HepG2 (cell line): ENCODE measurements around the gene SERINC4. TPM values are rescaled to one million over a fixed set of nuclear protein-coding genes. Genes with fewer than 3 reads are reported as not detected.

Source experiments
- GLI4 ChIP-seq: sonication (generic); formaldehyde crosslinking; IDR thresholded peaks from 2 replicates; pipeline ENCODE4 v1.5.1; 2020; ENCODE audit warnings: missing genetic modification reagents, mild to moderate bottlenecking, moderate library complexity, borderline replicate concordance
- HES4 ChIP-seq: sonication (generic); formaldehyde crosslinking; IDR thresholded peaks from 2 replicates; pipeline ENCODE4 v1.9.0; 2021; ENCODE audit warnings: mild to moderate bottlenecking, missing genetic modification reagents, borderline replicate concordance
- NFKBIZ ChIP-seq: IDR thresholded peaks from 2 replicates; pipeline ENCODE4 v1.6.1; 2018; ENCODE audit warnings: missing genetic modification reagents, missing compliant biosample characterization
- NFYC ChIP-seq: IDR thresholded peaks from 2 replicates; pipeline ENCODE4 v1.6.1; 2016; ENCODE audit warnings: missing genetic modification reagents, missing compliant biosample characterization
- RELA ChIP-seq: sonication (generic); formaldehyde crosslinking; IDR thresholded peaks from 2 replicates; pipeline ENCODE4 v1.4.0; 2020; ENCODE audit warnings: missing genetic modification reagents
- REXO4 ChIP-seq: sonication (generic); formaldehyde crosslinking; IDR thresholded peaks from 2 replicates; pipeline ENCODE4 v1.8.0; 2022; ENCODE audit warnings: missing genetic modification reagents, mild to moderate bottlenecking, borderline replicate concordance
- TCF7L2 ChIP-seq: IDR thresholded peaks from 2 replicates; pipeline ENCODE4 v1.6.1; 2011; ENCODE audit warnings: mild to moderate bottlenecking, low read depth, low read length, moderate library complexity
- polyA plus RNA-seq, 8 experiments: library from polyadenylated mRNA; depleted of rRNA in 3 of 8; stranded (reverse) in 7 of 8; unstranded in 1 of 8; fragments of >200 nt; fragmentation: Illumina TruSeq in 4 of 8; extraction: Trizol in 4 of 8; gene quantifications; 2 replicates each; pipeline versions ENCODE4 v1.2.1 to v1.2.3, GENCODE V29; 2011 to 2016; ENCODE audit warnings: low read depth in 4 of 8, missing spikeins in 1 of 8, mixed read lengths in 1 of 8; ENCODE audit not compliant: insufficient read depth in 1 of 8
- total RNA-seq, 5 experiments: library from RNA; depleted of rRNA; stranded (reverse); fragments of >200 nt; fragmentation: Illumina TruSeq; extraction: Trizol; gene quantifications; 2 replicates each; pipeline ENCODE4 v1.2.3, GENCODE V29; 2016; ENCODE audit warnings: low read depth in 1 of 5
- TF ChIP-seq, protein P1 (sequence below): sonication (generic); formaldehyde crosslinking; IDR thresholded peaks from 2 replicates; pipeline ENCODE4 v1.8.0; 2022; ENCODE audit warnings: mild to moderate bottlenecking, missing genetic modification reagents
- TF ChIP-seq, protein P2 (sequence below): sonication (generic); formaldehyde crosslinking; IDR thresholded peaks from 2 replicates; pipeline ENCODE4 v1.4.0; 2020; ENCODE audit warnings: missing genetic modification reagents, borderline replicate concordance
- TF ChIP-seq, protein P3 (sequence below): sonication (generic); formaldehyde crosslinking; IDR thresholded peaks from 2 replicates; pipeline ENCODE4 v1.4.0; 2020; ENCODE audit warnings: missing genetic modification reagents, mild to moderate bottlenecking, borderline replicate concordance
- TF ChIP-seq, protein P4 (sequence below): sonication (generic); IDR thresholded peaks from 2 replicates; pipeline ENCODE4 v1.6.1; 2016; ENCODE audit warnings: low read depth, borderline replicate concordance
- TF ChIP-seq, protein P5 (sequence below): sonication (generic); formaldehyde crosslinking; IDR thresholded peaks from 2 replicates; pipeline ENCODE4 v1.4.0; 2020; ENCODE audit warnings: missing genetic modification reagents

Gene SERINC4
- total and polyA plus RNA-seq, 2 of the 13 experiments (the other 11 are each of a cell fraction or from before 2014, with no cell fraction given): not detected

DNA sequence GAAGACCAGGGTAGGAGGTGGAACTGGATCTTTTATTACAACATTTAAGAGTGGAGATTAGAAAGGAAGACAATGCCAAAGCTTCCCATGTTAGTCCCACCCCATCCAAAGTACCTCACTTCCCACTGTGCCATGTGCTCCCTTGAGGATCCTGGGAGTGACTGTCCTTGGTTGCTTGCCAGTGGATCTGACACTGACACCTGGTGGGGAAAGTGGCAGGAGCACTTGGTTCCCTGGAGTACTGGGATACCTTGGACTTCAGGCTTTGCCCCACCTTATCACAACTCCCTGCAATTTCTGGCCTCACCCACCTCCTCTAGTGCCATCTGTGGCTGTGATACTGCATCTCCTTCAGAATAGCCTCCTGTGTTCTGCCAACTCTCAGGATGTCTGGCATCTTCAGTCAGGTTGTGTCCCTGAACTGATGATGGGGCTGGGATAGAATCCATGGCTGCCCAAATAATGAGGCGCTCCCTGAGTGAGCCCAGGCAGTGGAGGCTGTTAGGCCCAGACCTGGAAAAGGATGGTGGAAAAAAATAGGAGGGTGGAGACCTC lies 24.5 kb downstream of the SERINC4 start (continued):
- TF ChIP-seq, protein P1, sequence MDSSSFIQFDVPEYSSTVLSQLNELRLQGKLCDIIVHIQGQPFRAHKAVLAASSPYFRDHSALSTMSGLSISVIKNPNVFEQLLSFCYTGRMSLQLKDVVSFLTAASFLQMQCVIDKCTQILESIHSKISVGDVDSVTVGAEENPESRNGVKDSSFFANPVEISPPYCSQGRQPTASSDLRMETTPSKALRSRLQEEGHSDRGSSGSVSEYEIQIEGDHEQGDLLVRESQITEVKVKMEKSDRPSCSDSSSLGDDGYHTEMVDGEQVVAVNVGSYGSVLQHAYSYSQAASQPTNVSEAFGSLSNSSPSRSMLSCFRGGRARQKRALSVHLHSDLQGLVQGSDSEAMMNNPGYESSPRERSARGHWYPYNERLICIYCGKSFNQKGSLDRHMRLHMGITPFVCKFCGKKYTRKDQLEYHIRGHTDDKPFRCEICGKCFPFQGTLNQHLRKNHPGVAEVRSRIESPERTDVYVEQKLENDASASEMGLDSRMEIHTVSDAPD (CRISPR knock-in tag): no peak
- TF ChIP-seq GLI4 (no peak), REXO4 (CRISPR knock-in tag) (no peak), TCF7L2 (no peak), HES4 (CRISPR knock-in tag) (no peak; the same call in 1 of the 2 replicates), RELA (CRISPR knock-in tag) (no peak), NFYC (CRISPR knock-in tag) (no peak), NFKBIZ (CRISPR knock-in tag) (no peak)
- TF ChIP-seq, protein P2, sequence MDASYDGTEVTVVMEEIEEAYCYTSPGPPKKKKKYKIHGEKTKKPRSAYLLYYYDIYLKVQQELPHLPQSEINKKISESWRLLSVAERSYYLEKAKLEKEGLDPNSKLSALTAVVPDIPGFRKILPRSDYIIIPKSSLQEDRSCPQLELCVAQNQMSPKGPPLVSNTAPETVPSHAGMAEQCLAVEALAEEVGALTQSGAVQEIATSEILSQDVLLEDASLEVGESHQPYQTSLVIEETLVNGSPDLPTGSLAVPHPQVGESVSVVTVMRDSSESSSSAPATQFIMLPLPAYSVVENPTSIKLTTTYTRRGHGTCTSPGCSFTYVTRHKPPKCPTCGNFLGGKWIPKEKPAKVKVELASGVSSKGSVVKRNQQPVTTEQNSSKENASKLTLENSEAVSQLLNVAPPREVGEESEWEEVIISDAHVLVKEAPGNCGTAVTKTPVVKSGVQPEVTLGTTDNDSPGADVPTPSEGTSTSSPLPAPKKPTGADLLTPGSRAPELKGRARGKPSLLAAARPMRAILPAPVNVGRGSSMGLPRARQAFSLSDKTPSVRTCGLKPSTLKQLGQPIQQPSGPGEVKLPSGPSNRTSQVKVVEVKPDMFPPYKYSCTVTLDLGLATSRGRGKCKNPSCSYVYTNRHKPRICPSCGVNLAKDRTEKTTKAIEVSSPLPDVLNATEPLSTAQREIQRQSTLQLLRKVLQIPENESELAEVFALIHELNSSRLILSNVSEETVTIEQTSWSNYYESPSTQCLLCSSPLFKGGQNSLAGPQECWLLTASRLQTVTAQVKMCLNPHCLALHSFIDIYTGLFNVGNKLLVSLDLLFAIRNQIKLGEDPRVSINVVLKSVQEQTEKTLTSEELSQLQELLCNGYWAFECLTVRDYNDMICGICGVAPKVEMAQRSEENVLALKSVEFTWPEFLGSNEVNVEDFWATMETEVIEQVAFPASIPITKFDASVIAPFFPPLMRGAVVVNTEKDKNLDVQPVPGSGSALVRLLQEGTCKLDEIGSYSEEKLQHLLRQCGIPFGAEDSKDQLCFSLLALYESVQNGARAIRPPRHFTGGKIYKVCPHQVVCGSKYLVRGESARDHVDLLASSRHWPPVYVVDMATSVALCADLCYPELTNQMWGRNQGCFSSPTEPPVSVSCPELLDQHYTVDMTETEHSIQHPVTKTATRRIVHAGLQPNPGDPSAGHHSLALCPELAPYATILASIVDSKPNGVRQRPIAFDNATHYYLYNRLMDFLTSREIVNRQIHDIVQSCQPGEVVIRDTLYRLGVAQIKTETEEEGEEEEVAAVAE (CRISPR knock-in tag): no peak
- TF ChIP-seq, protein P3, sequence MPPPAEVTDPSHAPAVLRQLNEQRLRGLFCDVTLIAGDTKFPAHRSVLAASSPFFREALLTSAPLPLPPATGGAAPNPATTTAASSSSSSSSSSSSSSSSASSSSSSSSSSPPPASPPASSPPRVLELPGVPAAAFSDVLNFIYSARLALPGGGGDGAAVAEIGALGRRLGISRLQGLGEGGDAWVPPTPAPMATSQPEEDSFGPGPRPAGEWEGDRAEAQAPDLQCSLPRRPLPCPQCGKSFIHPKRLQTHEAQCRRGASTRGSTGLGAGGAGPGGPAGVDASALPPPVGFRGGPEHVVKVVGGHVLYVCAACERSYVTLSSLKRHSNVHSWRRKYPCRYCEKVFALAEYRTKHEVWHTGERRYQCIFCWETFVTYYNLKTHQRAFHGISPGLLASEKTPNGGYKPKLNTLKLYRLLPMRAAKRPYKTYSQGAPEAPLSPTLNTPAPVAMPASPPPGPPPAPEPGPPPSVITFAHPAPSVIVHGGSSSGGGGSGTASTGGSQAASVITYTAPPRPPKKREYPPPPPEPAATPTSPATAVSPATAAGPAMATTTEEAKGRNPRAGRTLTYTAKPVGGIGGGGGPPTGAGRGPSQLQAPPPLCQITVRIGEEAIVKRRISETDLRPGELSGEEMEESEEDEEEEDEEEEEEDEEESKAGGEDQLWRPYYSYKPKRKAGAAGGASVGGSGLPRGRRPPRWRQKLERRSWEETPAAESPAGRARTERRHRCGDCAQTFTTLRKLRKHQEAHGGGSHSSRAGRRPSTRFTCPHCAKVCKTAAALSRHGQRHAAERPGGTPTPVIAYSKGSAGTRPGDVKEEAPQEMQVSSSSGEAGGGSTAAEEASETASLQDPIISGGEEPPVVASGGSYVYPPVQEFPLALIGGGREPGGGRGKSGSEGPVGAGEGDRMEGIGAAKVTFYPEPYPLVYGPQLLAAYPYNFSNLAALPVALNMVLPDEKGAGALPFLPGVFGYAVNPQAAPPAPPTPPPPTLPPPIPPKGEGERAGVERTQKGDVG: no peak
- TF ChIP-seq, protein P4, sequence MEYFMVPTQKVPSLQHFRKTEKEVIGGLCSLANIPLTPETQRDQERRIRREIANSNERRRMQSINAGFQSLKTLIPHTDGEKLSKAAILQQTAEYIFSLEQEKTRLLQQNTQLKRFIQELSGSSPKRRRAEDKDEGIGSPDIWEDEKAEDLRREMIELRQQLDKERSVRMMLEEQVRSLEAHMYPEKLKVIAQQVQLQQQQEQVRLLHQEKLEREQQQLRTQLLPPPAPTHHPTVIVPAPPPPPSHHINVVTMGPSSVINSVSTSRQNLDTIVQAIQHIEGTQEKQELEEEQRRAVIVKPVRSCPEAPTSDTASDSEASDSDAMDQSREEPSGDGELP: no peak
- TF ChIP-seq, protein P5, sequence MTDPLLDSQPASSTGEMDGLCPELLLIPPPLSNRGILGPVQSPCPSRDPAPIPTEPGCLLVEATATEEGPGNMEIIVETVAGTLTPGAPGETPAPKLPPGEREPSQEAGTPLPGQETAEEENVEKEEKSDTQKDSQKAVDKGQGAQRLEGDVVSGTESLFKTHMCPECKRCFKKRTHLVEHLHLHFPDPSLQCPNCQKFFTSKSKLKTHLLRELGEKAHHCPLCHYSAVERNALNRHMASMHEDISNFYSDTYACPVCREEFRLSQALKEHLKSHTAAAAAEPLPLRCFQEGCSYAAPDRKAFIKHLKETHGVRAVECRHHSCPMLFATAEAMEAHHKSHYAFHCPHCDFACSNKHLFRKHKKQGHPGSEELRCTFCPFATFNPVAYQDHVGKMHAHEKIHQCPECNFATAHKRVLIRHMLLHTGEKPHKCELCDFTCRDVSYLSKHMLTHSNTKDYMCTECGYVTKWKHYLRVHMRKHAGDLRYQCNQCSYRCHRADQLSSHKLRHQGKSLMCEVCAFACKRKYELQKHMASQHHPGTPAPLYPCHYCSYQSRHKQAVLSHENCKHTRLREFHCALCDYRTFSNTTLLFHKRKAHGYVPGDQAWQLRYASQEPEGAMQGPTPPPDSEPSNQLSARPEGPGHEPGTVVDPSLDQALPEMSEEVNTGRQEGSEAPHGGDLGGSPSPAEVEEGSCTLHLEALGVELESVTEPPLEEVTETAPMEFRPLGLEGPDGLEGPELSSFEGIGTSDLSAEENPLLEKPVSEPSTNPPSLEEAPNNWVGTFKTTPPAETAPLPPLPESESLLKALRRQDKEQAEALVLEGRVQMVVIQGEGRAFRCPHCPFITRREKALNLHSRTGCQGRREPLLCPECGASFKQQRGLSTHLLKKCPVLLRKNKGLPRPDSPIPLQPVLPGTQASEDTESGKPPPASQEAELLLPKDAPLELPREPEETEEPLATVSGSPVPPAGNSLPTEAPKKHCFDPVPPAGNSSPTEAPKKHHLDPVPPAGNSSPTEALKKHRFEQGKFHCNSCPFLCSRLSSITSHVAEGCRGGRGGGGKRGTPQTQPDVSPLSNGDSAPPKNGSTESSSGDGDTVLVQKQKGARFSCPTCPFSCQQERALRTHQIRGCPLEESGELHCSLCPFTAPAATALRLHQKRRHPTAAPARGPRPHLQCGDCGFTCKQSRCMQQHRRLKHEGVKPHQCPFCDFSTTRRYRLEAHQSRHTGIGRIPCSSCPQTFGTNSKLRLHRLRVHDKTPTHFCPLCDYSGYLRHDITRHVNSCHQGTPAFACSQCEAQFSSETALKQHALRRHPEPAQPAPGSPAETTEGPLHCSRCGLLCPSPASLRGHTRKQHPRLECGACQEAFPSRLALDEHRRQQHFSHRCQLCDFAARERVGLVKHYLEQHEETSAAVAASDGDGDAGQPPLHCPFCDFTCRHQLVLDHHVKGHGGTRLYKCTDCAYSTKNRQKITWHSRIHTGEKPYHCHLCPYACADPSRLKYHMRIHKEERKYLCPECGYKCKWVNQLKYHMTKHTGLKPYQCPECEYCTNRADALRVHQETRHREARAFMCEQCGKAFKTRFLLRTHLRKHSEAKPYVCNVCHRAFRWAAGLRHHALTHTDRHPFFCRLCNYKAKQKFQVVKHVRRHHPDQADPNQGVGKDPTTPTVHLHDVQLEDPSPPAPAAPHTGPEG (CRISPR knock-in tag): no peak
